Liver (tissue), 10 donors: ENCODE measurements around the gene FILIP1. TPM values are rescaled to one million over a fixed set of nuclear protein-coding genes. Genes with fewer than 3 reads are reported as not detected.

Experiments
- DNase-seq: peaks from one replicate; pipeline ENCODE4 v3.0.0-alpha.2; 2017; ENCODE audit warnings: low spot score
- H3K27ac ChIP-seq, 2 donors: one replicate each; pipeline ENCODE4 v1.7.0; 2013; ENCODE audit warnings: inconsistent platforms in 2 of 2, low read length in 2 of 2, control low read depth in 1 of 2, low read depth in 1 of 2, mild to moderate bottlenecking in 1 of 2
- H3K27me3 ChIP-seq, 4 donors: one replicate each; pipeline versions ENCODE4 v1.6.1 to v1.7.0; 2013; ENCODE audit warnings: low read length in 3 of 4, inconsistent platforms in 1 of 4, mild to moderate bottlenecking in 1 of 4, moderate library complexity in 1 of 4; ENCODE audit not compliant: control insufficient read depth in 4 of 4, insufficient read depth in 4 of 4
- H3K36me3 ChIP-seq, 4 donors: one replicate each; pipeline versions ENCODE4 v1.6.1 to v1.7.0; 2013; ENCODE audit warnings: low read length in 3 of 4, mild to moderate bottlenecking in 3 of 4, low read depth in 1 of 4, moderate library complexity in 1 of 4; ENCODE audit not compliant: control insufficient read depth in 4 of 4, insufficient read depth in 3 of 4
- H3K4me1 ChIP-seq, 4 donors: one replicate each; pipeline versions ENCODE4 v1.6.1 to v1.7.0; 2013; ENCODE audit warnings: low read length in 3 of 4, mild to moderate bottlenecking in 3 of 4, moderate library complexity in 1 of 4; ENCODE audit not compliant: control insufficient read depth in 4 of 4, insufficient read depth in 4 of 4
- H3K4me3 ChIP-seq, 3 donors: one replicate each; pipeline versions ENCODE4 v1.6.1 to v1.7.0; 2013; ENCODE audit warnings: low read length in 3 of 3, control low read depth in 1 of 3, low read depth in 1 of 3, mild to moderate bottlenecking in 1 of 3
- H3K9ac ChIP-seq, 2 donors: one replicate each; pipeline ENCODE4 v1.7.0; 2013; ENCODE audit warnings: low read length in 2 of 2, mild to moderate bottlenecking in 2 of 2, moderate library complexity in 2 of 2, control low read depth in 1 of 2, low read depth in 1 of 2
- H3K9me3 ChIP-seq, 4 donors: one replicate each; pipeline versions ENCODE4 v1.6.1 to v1.7.0; 2013; ENCODE audit warnings: low read length in 3 of 4; ENCODE audit not compliant: control insufficient read depth in 4 of 4
- EGR1 ChIP-seq, 2 donors: IDR thresholded peaks; 2 replicates each; pipeline ENCODE4 v1.6.1; 2016 to 2018; ENCODE audit warnings: antibody characterized with exemption in 2 of 2, low read depth in 2 of 2
- FOXA1 ChIP-seq: IDR thresholded peaks from 2 replicates; pipeline ENCODE4 v1.6.1; 2016; ENCODE audit warnings: antibody characterized with exemption
- FOXA2 ChIP-seq: IDR thresholded peaks from 2 replicates; pipeline ENCODE4 v1.6.1; 2016; ENCODE audit warnings: antibody characterized with exemption
- GABPA ChIP-seq, 2 donors: IDR thresholded peaks in 1 of 2; conservative IDR thresholded peaks in 1 of 2; 2 replicates each; pipeline ENCODE4 v1.6.1; 2016; ENCODE audit warnings: antibody characterized with exemption in 2 of 2, mild to moderate bottlenecking in 1 of 2, moderate library complexity in 1 of 2
- HNF4A ChIP-seq, 2 donors: conservative IDR thresholded peaks; 2 replicates each; pipeline ENCODE4 v1.6.1; 2016; ENCODE audit warnings: antibody characterized with exemption in 2 of 2, mild to moderate bottlenecking in 2 of 2
- HNF4G ChIP-seq: IDR thresholded peaks from 2 replicates; pipeline ENCODE4 v1.6.1; 2016; ENCODE audit warnings: antibody characterized with exemption
- JUND ChIP-seq, 2 donors: IDR thresholded peaks; 2 replicates each; pipeline ENCODE4 v1.6.1; 2016; ENCODE audit warnings: antibody characterized with exemption in 2 of 2
- MAX ChIP-seq: IDR thresholded peaks from 2 replicates; pipeline ENCODE4 v1.6.1; 2016; ENCODE audit warnings: antibody characterized with exemption
- NR2F2 ChIP-seq: IDR thresholded peaks from 2 replicates; pipeline ENCODE4 v1.6.1; 2016; ENCODE audit warnings: antibody characterized with exemption
- RAD21 ChIP-seq, 2 donors: IDR thresholded peaks; 2 replicates each; pipeline ENCODE4 v1.6.1; 2016; ENCODE audit warnings: antibody characterized with exemption in 2 of 2, mild to moderate bottlenecking in 2 of 2
- RXRA ChIP-seq, 2 donors: IDR thresholded peaks; 2 replicates each; pipeline ENCODE4 v1.6.1; 2017 to 2018; ENCODE audit warnings: antibody characterized with exemption in 2 of 2, mild to moderate bottlenecking in 1 of 2
- SP1 ChIP-seq: IDR thresholded peaks from 2 replicates; pipeline ENCODE4 v1.6.1; 2018; ENCODE audit warnings: antibody characterized with exemption, mild to moderate bottlenecking
- TAF1 ChIP-seq: conservative IDR thresholded peaks from 2 replicates; pipeline ENCODE4 v1.6.1; 2016; ENCODE audit warnings: antibody characterized with exemption, mild to moderate bottlenecking
- YY1 ChIP-seq: IDR thresholded peaks from 2 replicates; pipeline ENCODE4 v1.6.1; 2016; ENCODE audit warnings: antibody characterized with exemption, mild to moderate bottlenecking
- ZBTB33 ChIP-seq: IDR thresholded peaks from 2 replicates; pipeline ENCODE4 v1.6.1; 2016; ENCODE audit warnings: antibody characterized with exemption
- WGBS: extraction: QIAGEN DNeasy Blood & Tissue Kit; methylation state at CpG from one replicate; pipeline ENCODE4 v1.1.7; 2013; 5-methylcytosine and 5-hydroxymethylcytosine counted together
- polyA plus RNA-seq, 2 donors: library from polyadenylated mRNA; stranded (reverse) in 1 of 2; unstranded in 1 of 2; fragments of 200-250 nt in 1 of 2; fragments of >200 nt in 1 of 2; fragmentation: Nextera tagmentation in 1 of 2; extraction: Ambion mirVana in 1 of 2; gene quantifications; one replicate each; pipeline versions ENCODE4 v1.2.1 to v1.2.3, GENCODE V29; 2013 to 2015
- small RNA-seq: library from RNA; depleted of rRNA; stranded (forward); fragments of <200 nt; gene quantifications from one replicate; pipeline ENCODE3, GENCODE V24; 2014
- total RNA-seq, 2 donors: library from RNA; depleted of rRNA; stranded (reverse); fragments of >200 nt; gene quantifications; one replicate each; pipeline ENCODE4 v1.2.3, GENCODE V29; 2014
- TF ChIP-seq, protein P1 (sequence below): fragments of 150-350 bp; IDR thresholded peaks from 2 replicates; pipeline ENCODE4 v1.5.1; 2017; ENCODE audit warnings: improper control_type of control experiment, low read depth, low read length; ENCODE audit not compliant: missing input control
- TF ChIP-seq, protein P2 (sequence below): IDR thresholded peaks from 2 replicates; pipeline ENCODE4 v1.6.1; 2016; ENCODE audit warnings: antibody characterized with exemption
- TF ChIP-seq, protein P3 (sequence below): IDR thresholded peaks from 2 replicates; pipeline ENCODE4 v1.6.1; 2016; ENCODE audit warnings: antibody characterized with exemption, mild to moderate bottlenecking
- donor health status: healthy.
- donor health status: healthy.
- donor health status: healthy.
- donor health status: healthy.
- donor health status: healthy.

FILIP1 gene
- total and polyA plus RNA-seq, 4 donors, result 0.70 to 2.8 (median 1.1) TPM

DNA sequence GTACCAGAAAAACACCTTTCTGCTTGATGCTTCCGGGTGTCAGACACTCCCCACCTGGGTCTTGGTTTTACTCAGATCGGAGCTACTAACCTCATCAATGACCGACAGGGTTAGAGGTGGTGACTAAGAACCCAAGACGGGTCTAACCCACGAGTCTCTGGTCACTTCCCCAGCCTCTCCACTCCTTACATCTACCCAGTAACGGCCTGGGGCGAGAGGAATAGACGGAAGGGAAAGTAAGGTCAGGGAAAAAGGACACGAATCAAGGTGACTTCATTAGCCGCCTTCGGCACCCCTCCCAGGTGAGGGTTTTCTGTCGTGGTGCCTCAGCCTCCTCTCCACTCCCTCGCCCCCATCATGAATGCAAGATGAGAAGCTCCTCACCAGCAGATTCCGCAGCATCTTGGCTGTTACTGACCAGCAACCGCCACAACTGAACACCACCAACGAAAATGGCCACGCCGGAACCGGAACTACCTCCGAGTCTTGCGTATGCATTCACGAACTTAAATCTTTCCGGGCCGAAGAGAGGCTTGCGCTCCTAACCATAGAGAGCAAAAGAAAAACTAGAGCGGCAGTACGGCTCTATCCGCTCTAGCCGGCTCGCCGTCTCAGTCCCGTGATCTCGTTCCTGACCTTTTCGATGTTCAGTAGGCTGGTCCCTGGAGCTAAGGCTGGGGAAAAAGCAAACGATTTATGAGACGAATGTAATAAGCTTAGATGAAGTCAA, 250.1 kb downstream of the FILIP1 start, which contains the start of gene COX7A2:
COX7A2 (minus strand) TSS at position 469 of the 730 bp plus-strand sequence; CDS start at position 402, 67 bp downstream.
- peak within 1 kb of the TSS; percentile 80 to 91 for H3K27ac ChIP-seq
- WGBS, result under 1% methylated on average over 36 of the region's 36 CpGs
- no peaks in the 10 kb centered on the region for H3K9me3 ChIP-seq
- peaks cover 0 to 13% (median 6%) of the 10 kb centered on the region in 4 donors for H3K4me1 ChIP-seq
- TF ChIP-seq, protein P1, sequence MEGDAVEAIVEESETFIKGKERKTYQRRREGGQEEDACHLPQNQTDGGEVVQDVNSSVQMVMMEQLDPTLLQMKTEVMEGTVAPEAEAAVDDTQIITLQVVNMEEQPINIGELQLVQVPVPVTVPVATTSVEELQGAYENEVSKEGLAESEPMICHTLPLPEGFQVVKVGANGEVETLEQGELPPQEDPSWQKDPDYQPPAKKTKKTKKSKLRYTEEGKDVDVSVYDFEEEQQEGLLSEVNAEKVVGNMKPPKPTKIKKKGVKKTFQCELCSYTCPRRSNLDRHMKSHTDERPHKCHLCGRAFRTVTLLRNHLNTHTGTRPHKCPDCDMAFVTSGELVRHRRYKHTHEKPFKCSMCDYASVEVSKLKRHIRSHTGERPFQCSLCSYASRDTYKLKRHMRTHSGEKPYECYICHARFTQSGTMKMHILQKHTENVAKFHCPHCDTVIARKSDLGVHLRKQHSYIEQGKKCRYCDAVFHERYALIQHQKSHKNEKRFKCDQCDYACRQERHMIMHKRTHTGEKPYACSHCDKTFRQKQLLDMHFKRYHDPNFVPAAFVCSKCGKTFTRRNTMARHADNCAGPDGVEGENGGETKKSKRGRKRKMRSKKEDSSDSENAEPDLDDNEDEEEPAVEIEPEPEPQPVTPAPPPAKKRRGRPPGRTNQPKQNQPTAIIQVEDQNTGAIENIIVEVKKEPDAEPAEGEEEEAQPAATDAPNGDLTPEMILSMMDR, result no peak
- TF ChIP-seq, protein P2, sequence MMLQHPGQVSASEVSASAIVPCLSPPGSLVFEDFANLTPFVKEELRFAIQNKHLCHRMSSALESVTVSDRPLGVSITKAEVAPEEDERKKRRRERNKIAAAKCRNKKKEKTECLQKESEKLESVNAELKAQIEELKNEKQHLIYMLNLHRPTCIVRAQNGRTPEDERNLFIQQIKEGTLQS, result peak; percentile 80
- TF ChIP-seq TAF1 (peak; percentile 95), SP1 (peak; percentile 80), RAD21 (IDR thresholded peaks at IDR 0.05) (peak; percentile 26 to 47), FOXA1 (no peak), FOXA2 (no peak), GABPA (IDR thresholded peaks at IDR 0.05 in 1 of 2, conservative IDR thresholded peaks at IDR 0.05 in 1 of 2) (peak; percentile 94 to 98), NR2F2 (peak; percentile 94), HNF4A (conservative IDR thresholded peaks at IDR 0.05) (peak; percentile 32 to 36), ZBTB33 (peak; percentile 86), MAX (peak; percentile 74), EGR1 (IDR thresholded peaks at IDR 0.05; ENCODE audit: low read depth in 2 of 2) (peak in 1 of 2 donors; percentile 40), HNF4G (no peak), YY1 (peak; percentile 97), JUND (IDR thresholded peaks at IDR 0.05) (peak in 1 of 2 donors; percentile 60), RXRA (IDR thresholded peaks at IDR 0.05) (peak; percentile 68 to 70)
- TF ChIP-seq, protein P3, sequence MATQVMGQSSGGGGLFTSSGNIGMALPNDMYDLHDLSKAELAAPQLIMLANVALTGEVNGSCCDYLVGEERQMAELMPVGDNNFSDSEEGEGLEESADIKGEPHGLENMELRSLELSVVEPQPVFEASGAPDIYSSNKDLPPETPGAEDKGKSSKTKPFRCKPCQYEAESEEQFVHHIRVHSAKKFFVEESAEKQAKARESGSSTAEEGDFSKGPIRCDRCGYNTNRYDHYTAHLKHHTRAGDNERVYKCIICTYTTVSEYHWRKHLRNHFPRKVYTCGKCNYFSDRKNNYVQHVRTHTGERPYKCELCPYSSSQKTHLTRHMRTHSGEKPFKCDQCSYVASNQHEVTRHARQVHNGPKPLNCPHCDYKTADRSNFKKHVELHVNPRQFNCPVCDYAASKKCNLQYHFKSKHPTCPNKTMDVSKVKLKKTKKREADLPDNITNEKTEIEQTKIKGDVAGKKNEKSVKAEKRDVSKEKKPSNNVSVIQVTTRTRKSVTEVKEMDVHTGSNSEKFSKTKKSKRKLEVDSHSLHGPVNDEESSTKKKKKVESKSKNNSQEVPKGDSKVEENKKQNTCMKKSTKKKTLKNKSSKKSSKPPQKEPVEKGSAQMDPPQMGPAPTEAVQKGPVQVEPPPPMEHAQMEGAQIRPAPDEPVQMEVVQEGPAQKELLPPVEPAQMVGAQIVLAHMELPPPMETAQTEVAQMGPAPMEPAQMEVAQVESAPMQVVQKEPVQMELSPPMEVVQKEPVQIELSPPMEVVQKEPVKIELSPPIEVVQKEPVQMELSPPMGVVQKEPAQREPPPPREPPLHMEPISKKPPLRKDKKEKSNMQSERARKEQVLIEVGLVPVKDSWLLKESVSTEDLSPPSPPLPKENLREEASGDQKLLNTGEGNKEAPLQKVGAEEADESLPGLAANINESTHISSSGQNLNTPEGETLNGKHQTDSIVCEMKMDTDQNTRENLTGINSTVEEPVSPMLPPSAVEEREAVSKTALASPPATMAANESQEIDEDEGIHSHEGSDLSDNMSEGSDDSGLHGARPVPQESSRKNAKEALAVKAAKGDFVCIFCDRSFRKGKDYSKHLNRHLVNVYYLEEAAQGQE, result peak; percentile 93
- H3K4me3 ChIP-seq, result peak within 1 kb of the TSS; percentile 69 to 100 (median 100)
- DNase-seq, result peak; percentile 82
- H3K9ac ChIP-seq, result peak within 1 kb of the TSS; percentile 91 to 97
- H3K36me3 ChIP-seq, result peaks cover 6 to 19% (median 10%) of the 10 kb centered on the region in 4 donors
- no peaks in the 10 kb centered on the region for H3K27me3 ChIP-seq

Small RNA genes within 50 kb of the gene (small RNA-seq; reads per million reads assigned to genes)
- not detected for gene MIR4463
- gene RF00012, result not detected
- not detected for gene RNU1-34P

Other genes with a start within 250 kb of the FILIP1 start
- gene COX7A2, start 250.0 kb downstream of the FILIP1 start, total RNA-seq, result 100 to 1,000 TPM in 1 of 2 donors, 10 to 100 TPM in 1; 69.8 to 279 TPM
- gene COX7A2, start 250.0 kb downstream of the FILIP1 start, polyA plus RNA-seq, result 100 to 1,000 TPM; 299 to 583 TPM
- gene TMEM30A, start 209.0 kb downstream of the FILIP1 start, total RNA-seq, result 10 to 100 TPM; 54.4 to 71.0 TPM
- gene TMEM30A, start 209.0 kb downstream of the FILIP1 start, polyA plus RNA-seq, result 10 to 100 TPM; 33.3 to 36.3 TPM
- 10 to 100 TPM; 41.4 to 42.3 TPM for gene SENP6, start 108.1 kb upstream of the FILIP1 start, total RNA-seq
- 10 to 100 TPM; 12.2 to 12.3 TPM for gene SENP6, start 108.1 kb upstream of the FILIP1 start, polyA plus RNA-seq